GM23248 (cell line): ENCODE data around the gene EVA1C.

Experiments used
- EZH2 ChIP-seq: fragments of 200-600 bp; sonication (generic); IDR thresholded peaks from 2 replicates; pipeline ENCODE4 v1.6.1; 2018; ENCODE audit warnings: antibody characterized with exemption, mild to moderate bottlenecking; ENCODE audit not compliant: insufficient read depth, poor library complexity, severe bottlenecking
- EZH2phosphoT487 ChIP-seq: fragments of 200-600 bp; sonication (generic); IDR thresholded peaks from 2 replicates; pipeline ENCODE4 v1.6.1; 2018; ENCODE audit warnings: antibody characterized with exemption, moderate library complexity, mild to moderate bottlenecking, low read depth; ENCODE audit not compliant: insufficient read depth

GRCh38 chr21:32544697-32545096 is 132.2 kb downstream of the EVA1C start:
- no peak for TF ChIP-seq EZH2phosphoT487
- no peak for TF ChIP-seq EZH2
